Measurements from ENCODE around the gene FAF1. TPM values are rescaled to one million over a fixed set of nuclear protein-coding genes. Genes with fewer than 3 reads are reported as not detected.

Gene FAF1
- total RNA-seq, 1 experiment from 2014 or later = 73.2 TPM

GRCh38 chr1:50419192-50419906 lies 540.7 kb downstream of the FAF1 start:
- intact Hi-C loops (cut with micrococcal nuclease) = no loop called here
- Histone ChIP-seq H3K9me3 (ENCODE audit: control insufficient read depth in 1 of 2, insufficient read depth in 1 of 2, low read depth in 1 of 2, low read length in 2 of 2) (no peaks in the 10 kb centered on the region), H3K27ac (ENCODE audit: low read depth, low read length) (no peak overlapping the region), H3K9me2 (ENCODE audit: insufficient read depth) (no peaks in the 10 kb centered on the region), H3K4me1 (ENCODE audit: control insufficient read depth in 1 of 2, insufficient read depth in 2 of 2, low read length in 2 of 2) (no peaks in the 10 kb centered on the region), H3K4me3 (replicated peaks in 1 of 2; ENCODE audit: low read depth in 1 of 2, low read length in 2 of 2) (no peak overlapping the region), H2AFZ (ENCODE audit: low read depth, low read length, poor library complexity, severe bottlenecking) (no peak overlapping the region), H3K4me2 (ENCODE audit: low read length) (no peak overlapping the region), H3K79me2 (ENCODE audit: insufficient read depth, low read length) (no peaks in the 10 kb centered on the region), H4K20me1 (ENCODE audit: insufficient read depth) (no peaks in the 10 kb centered on the region), H3K9ac (ENCODE audit: low read length) (no peak overlapping the region), H3K27me3 (ENCODE audit: insufficient read depth, low read length) (no peaks in the 10 kb centered on the region), H3K36me3 (ENCODE audit: control insufficient read depth in 1 of 2, insufficient read depth in 2 of 2, low read length in 2 of 2) (no peaks in the 10 kb centered on the region)
- CTCF ChIA-PET = no interaction called here
- TF ChIP-seq RAD21 (IDR thresholded peaks at IDR 0.05; ENCODE audit: low read depth) = no peak
- TF ChIP-seq, protein P1, sequence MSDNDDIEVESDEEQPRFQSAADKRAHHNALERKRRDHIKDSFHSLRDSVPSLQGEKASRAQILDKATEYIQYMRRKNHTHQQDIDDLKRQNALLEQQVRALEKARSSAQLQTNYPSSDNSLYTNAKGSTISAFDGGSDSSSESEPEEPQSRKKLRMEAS (IDR thresholded peaks at IDR 0.05) = no peak
- TF ChIP-seq SP1 (IDR thresholded peaks at IDR 0.05; ENCODE audit: low read depth) = no peak
- no peak for ATAC-seq
- POLR2A ChIA-PET = no interaction called here
- no peak for DNase-seq (ENCODE audit: low read depth, low spot score)
- no TSS peak for BruUV-seq (replicated peaks)
- RAD21 ChIA-PET (ENCODE audit: low non-redundant PET in 1 of 2, low total read pairs in 2 of 2, uncharacterized antibody in 2 of 2, unreplicated experiment in 2 of 2) = no interaction called here

GRCh38 chr1:50418600-50419109 lies 541.4 kb downstream of the FAF1 start:
- RAD21 ChIA-PET (ENCODE audit: low non-redundant PET in 1 of 2, low total read pairs in 2 of 2, uncharacterized antibody in 2 of 2, unreplicated experiment in 2 of 2) = no interaction called here
- no peak overlapping the region for H3K4me3 ChIP-seq (replicated peaks in 1 of 2; ENCODE audit: low read depth in 1 of 2, low read length in 2 of 2)
- BruUV-seq (replicated peaks) = no TSS peak
- POLR2A ChIA-PET = no interaction called here
- intact Hi-C loops (cut with micrococcal nuclease) = no loop called here
- H3K27me3 ChIP-seq (ENCODE audit: insufficient read depth, low read length) = no peaks in the 10 kb centered on the region
- no peak for ATAC-seq
- H3K79me2 ChIP-seq (ENCODE audit: insufficient read depth, low read length) = no peaks in the 10 kb centered on the region
- H4K20me1 ChIP-seq (ENCODE audit: insufficient read depth) = no peaks in the 10 kb centered on the region
- no peaks in the 10 kb centered on the region for H3K9me2 ChIP-seq (ENCODE audit: insufficient read depth)
- H3K9ac ChIP-seq (ENCODE audit: low read length) = no peak overlapping the region
- no peaks in the 10 kb centered on the region for H3K36me3 ChIP-seq (ENCODE audit: control insufficient read depth in 1 of 2, insufficient read depth in 2 of 2, low read length in 2 of 2)
- H3K4me1 ChIP-seq (ENCODE audit: control insufficient read depth in 1 of 2, insufficient read depth in 2 of 2, low read length in 2 of 2) = no peaks in the 10 kb centered on the region
- TF ChIP-seq EZH2phosphoT487 (IDR thresholded peaks at IDR 0.05; ENCODE audit: borderline replicate concordance) = no peak
- no peak overlapping the region for H3K4me2 ChIP-seq (ENCODE audit: low read length)
- H3K9me3 ChIP-seq (ENCODE audit: control insufficient read depth in 1 of 2, insufficient read depth in 1 of 2, low read depth in 1 of 2, low read length in 2 of 2) = no peaks in the 10 kb centered on the region
- CTCF ChIA-PET = no interaction called here
- no peak overlapping the region for H2AFZ ChIP-seq (ENCODE audit: low read depth, low read length, poor library complexity, severe bottlenecking)
- no peak for DNase-seq (ENCODE audit: low read depth, low spot score)
- H3K27ac ChIP-seq (ENCODE audit: low read depth, low read length) = no peak overlapping the region
